GM12801 (cell line): ENCODE data around the gene BST1.

Experiments
- TF ChIP-seq, protein P1 (sequence below): IDR thresholded peaks from one replicate; pipeline ENCODE4 v1.5.1; 2011; ENCODE audit warnings: control low read depth; ENCODE audit not compliant: insufficient read length; ENCODE audit errors: extremely low read depth

The BST1 gene

DNA sequence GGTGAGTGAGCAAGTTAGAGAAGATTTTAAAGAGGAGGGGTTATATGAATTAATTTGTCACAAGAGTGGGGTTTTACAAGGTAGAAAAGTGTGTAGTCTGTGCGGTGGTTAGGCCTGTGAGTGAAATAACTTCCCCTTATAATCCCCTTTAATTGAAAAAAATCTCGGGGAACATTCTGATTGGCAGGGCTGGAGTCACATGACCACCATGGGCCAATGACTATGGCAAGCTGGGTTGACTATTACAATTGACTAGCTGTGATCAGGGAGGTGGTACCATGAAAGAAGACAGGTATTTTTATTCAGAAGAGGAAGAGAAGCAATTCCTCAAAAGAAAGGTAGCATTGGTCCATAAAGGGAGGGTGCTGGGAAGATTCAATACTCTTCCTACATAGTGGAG lies 48.3 kb downstream of the BST1 start:
- TF ChIP-seq, protein P1, sequence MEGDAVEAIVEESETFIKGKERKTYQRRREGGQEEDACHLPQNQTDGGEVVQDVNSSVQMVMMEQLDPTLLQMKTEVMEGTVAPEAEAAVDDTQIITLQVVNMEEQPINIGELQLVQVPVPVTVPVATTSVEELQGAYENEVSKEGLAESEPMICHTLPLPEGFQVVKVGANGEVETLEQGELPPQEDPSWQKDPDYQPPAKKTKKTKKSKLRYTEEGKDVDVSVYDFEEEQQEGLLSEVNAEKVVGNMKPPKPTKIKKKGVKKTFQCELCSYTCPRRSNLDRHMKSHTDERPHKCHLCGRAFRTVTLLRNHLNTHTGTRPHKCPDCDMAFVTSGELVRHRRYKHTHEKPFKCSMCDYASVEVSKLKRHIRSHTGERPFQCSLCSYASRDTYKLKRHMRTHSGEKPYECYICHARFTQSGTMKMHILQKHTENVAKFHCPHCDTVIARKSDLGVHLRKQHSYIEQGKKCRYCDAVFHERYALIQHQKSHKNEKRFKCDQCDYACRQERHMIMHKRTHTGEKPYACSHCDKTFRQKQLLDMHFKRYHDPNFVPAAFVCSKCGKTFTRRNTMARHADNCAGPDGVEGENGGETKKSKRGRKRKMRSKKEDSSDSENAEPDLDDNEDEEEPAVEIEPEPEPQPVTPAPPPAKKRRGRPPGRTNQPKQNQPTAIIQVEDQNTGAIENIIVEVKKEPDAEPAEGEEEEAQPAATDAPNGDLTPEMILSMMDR, result no peak

DNA sequence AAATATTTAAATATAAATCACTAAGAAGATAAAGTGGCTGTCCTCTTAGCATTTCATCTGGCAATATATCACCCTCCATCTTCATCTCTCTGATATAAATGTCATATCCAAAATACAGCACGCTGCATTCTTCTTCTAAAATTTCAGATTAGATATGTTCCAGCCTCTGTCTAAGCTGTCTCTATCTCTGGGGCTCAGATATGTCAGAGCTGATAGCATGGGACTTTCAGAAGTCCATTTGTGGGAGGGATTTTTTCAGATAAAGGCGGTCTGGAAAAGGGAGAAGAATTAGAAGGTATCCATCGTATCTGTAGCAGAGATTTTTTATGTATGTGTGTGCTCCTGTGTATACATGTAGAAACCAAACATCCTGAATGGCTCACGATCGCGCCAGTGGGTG lies 50.2 kb downstream of the BST1 start:
- TF ChIP-seq, protein P1, result no peak

DNA sequence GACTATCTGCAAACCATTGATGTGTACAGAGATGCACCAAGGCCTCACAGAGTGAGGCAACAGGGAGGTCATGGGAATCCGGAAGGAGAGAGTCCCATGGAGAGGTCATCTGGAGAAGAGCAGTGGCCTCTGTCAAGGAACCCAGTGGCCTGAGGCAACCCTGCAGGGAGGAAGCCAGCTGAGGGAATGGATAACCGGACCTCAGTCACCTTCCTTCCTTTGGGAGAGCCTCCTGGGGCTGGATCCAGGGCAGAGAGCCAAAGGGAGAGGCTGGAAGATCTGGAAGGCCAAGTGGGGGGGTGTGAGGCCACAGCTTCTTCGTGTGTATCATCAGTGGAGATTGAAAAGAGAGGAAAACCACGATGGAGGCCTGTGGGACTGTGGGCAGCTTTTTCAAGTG lies 50.9 kb downstream of the BST1 start:
- TF ChIP-seq, protein P1, result no peak

DNA sequence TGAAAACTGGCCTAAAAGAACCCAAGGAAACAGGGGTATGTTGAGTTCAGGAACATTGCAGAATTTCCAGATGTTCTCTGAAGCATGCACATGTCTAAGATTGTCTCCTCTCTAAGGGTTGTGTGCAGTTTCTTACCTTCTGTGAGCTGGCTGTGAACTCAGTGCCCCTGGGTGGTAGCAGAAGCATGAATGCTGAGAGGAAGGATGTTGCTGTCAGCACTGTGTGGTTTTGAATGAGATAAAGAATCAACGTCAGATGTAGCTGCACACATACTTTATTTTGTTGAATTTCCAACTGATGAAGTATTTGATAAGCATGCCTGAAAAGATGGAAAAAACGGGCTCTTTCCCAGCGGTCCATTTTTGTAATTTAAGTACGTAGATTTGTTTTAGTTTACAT lies 51.5 kb downstream of the BST1 start:
- TF ChIP-seq, protein P1, result no peak

DNA sequence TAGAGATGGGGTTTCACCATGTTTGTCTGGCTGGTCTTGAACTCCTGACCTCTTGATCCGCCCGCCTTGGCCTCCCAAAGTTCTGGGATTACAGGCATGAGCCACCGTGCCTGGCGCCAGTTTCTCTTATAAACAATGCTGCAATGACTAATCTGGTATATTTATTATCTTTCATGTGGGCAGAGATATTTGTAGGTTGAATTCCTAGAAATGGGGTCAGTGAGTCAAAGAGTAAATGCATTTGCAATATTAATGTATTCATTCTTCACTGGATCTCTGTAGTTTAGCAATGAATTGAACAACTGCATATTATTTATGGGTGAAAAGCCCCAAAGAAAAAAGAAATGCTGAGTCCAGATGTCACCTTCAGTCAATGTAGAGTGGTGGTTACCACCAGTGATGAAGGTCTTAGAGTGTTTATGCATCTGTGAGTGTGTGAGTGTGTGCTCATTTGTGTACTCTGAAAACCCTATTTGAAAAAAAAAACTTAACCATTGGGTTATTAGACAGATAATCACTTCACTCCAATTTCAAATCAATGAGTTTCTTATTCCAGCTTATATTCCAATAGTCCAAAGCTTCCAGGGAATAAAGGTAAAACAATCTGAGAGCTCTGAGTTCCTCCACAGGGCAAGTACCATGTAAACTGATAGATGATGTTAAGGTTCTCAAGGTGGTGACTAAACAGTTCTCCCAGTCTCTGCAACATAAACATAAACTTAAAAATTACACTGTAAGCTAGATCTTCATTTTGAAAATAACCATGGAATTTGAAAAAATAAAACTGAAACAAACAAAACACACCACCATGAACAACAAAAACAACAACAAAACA lies 52.7 kb downstream of the BST1 start:
- TF ChIP-seq, protein P1, result no peak

DNA sequence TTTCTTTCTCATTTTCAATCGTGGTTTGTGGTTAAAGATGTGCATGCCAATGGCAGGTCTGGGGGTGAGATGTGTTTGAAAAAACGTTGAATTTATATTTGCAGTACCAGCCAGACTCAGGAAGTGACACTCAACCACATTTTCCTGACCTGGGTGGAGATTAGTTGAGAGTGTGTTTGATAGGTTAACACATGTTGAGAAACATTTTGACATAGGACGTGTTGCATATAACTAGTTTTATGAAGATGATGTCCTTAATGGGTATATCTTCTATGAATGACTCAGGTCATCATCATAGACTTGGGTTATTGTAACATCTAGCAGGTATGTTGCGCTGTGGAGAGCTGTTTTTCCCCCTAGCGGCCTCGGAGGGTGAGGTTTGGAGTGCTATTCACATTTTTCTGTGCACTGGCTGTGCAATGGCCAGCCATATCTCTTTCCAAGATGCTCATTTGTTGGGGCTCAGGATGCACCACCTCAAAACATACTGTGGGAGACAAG lies 53.5 kb downstream of the BST1 start:
- TF ChIP-seq, protein P1, result no peak

DNA sequence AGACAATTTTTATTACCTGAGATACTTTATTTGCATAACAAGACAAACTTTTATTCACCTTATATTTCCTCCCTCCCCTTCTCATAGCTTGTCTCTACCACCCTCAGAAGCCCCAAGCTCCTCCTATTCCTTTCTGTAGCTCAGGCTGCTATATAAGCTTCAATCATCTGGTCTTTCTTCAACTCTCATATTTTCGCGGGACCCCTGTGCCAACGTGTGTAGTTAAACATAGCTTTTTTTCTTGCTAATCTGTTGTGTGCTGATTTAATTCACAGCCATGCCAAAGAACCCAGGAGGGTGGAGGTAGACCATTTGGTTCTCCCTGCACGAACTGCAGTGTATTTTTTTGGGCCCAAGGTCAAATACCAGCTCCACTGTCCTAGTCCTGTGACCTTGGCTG lies 54.2 kb downstream of the BST1 start:
- TF ChIP-seq, protein P1, result no peak
